Endothelial cell of umbilical vein (primary cell): ENCODE measurements around the gene ZSWIM7. TPM values are rescaled to one million over a fixed set of nuclear protein-coding genes. Genes with fewer than 3 reads are reported as not detected.

Experiments used
- BruUV-seq: library from RNA; stranded (reverse); fragments of 400-500 nt; replicated peaks from 2 replicates; lab custom pipeline; 2021; lab: Mats Ljungman, UMichigan
- CTCF ChIA-PET: fragments of 300-600, 350-600 bp; sonication (Branson Sonifier 250); formaldehyde crosslinking; loops from one replicate; lab custom pipeline; 2021; ENCODE audit warnings: antibody characterized with exemption, inconsistent platforms; lab: Charles Lee
- POLR2A ChIA-PET: fragments of 300-600, 350-600 bp; sonication (Branson Sonifier 250); formaldehyde crosslinking; loops from one replicate; lab custom pipeline; 2021; ENCODE audit warnings: antibody characterized with exemption, inconsistent platforms; lab: Charles Lee
- DNase-seq: peaks from one replicate; pipeline ENCODE4 v3.0.0-alpha.2; 2011; ENCODE audit warnings: low read depth, low spot score
- FAIRE-seq: peaks from 2 replicates; lab custom pipeline; 2011; peaks lifted over from hg19 to GRCh38; lab: Jason Lieb, UNC
- H2AFZ ChIP-seq: 2 replicates; pipeline ENCODE4 v1.6.0; 2012; ENCODE audit warnings: low read depth, low read length, control low read depth, inconsistent platforms
- H3K27ac ChIP-seq: 2 replicates; pipeline ENCODE4 v1.5.1; 2011; ENCODE audit warnings: low read depth, mild to moderate bottlenecking, control low read depth, low read length, moderate library complexity; ENCODE audit not compliant: insufficient read depth
- H3K27me3 ChIP-seq, 2 experiments: 2 replicates each; pipeline versions ENCODE4 v1.6.0 to v1.6.1; 2011; ENCODE audit warnings: low read length in 2 of 2, mixed read lengths in 1 of 2; ENCODE audit not compliant: control insufficient read depth in 2 of 2, insufficient read depth in 2 of 2
- H3K36me3 ChIP-seq, 2 experiments: 2 replicates in 1 of 2; 3 replicates in 1 of 2; pipeline ENCODE4 v1.5.1; 2011; ENCODE audit warnings: low read length in 2 of 2, mild to moderate bottlenecking in 1 of 2, moderate library complexity in 1 of 2; ENCODE audit not compliant: control insufficient read depth in 2 of 2, insufficient read depth in 2 of 2; ENCODE audit errors: extremely low read depth in 1 of 2
- H3K4me1 ChIP-seq: 3 replicates; pipeline ENCODE4 v1.5.1; 2011; ENCODE audit warnings: mild to moderate bottlenecking, low read length; ENCODE audit not compliant: control insufficient read depth, insufficient read depth; ENCODE audit errors: extremely low read depth
- H3K4me2 ChIP-seq: 2 replicates; pipeline ENCODE4 v1.6.1; 2011; ENCODE audit warnings: low read length, control low read depth, mixed read lengths; ENCODE audit not compliant: insufficient read depth
- H3K4me3 ChIP-seq, 3 experiments: fragments of 200-600 bp in 1 of 3; sonication (generic), shearing (Covaris generic) in 1 of 3; replicated peaks in 1 of 3; 2 replicates each; pipeline ENCODE4 v1.5.1; 2011 to 2016; ENCODE audit warnings: control low read depth in 3 of 3, low read length in 3 of 3, mild to moderate bottlenecking in 2 of 3, inconsistent platforms in 1 of 3, low read depth in 1 of 3, moderate library complexity in 1 of 3; ENCODE audit not compliant: insufficient read depth in 1 of 3
- H3K79me2 ChIP-seq: 2 replicates; pipeline ENCODE4 v1.6.0; 2012; ENCODE audit warnings: low read length, inconsistent platforms; ENCODE audit not compliant: control insufficient read depth, insufficient read depth
- H3K9ac ChIP-seq: replicated peaks from 2 replicates; pipeline ENCODE3; 2011; ENCODE audit warnings: low read length, control low read depth; ENCODE audit not compliant: insufficient read depth; ENCODE audit errors: extremely low read depth
- H3K9me1 ChIP-seq: replicated peaks from 3 replicates; pipeline ENCODE4 v1.6.0; 2011; ENCODE audit warnings: mild to moderate bottlenecking, low read length; ENCODE audit not compliant: control insufficient read depth, insufficient read depth; ENCODE audit errors: extremely low read depth
- H3K9me3 ChIP-seq: replicated peaks from 2 replicates; pipeline ENCODE4 v1.5.1; 2012; ENCODE audit warnings: low read length, inconsistent platforms; ENCODE audit not compliant: control insufficient read depth, insufficient read depth
- H4K20me1 ChIP-seq: replicated peaks from 2 replicates; pipeline ENCODE3; 2011; ENCODE audit warnings: mild to moderate bottlenecking, low read length; ENCODE audit not compliant: control insufficient read depth, insufficient read depth; ENCODE audit errors: extremely low read depth
- GATA2 ChIP-seq: IDR thresholded peaks from 2 replicates; pipeline ENCODE4 v1.7.0; 2011; ENCODE audit warnings: low read depth, mild to moderate bottlenecking, moderate library complexity, mixed read lengths, low read length; ENCODE audit not compliant: insufficient read length, insufficient read depth
- JUN ChIP-seq: IDR thresholded peaks from 2 replicates; pipeline ENCODE4 v1.6.1; 2011; ENCODE audit warnings: borderline replicate concordance, low read depth; ENCODE audit not compliant: insufficient read length, insufficient read depth
- MAX ChIP-seq: IDR thresholded peaks from 2 replicates; pipeline ENCODE4 v1.6.1; 2011; ENCODE audit not compliant: insufficient read depth, insufficient read length
- MYC ChIP-seq: IDR thresholded peaks from one replicate; pipeline ENCODE4 v1.6.1; 2011; ENCODE audit warnings: mild to moderate bottlenecking, low read depth, low read length
- POLR2A ChIP-seq: IDR thresholded peaks from 2 replicates; pipeline ENCODE4 v1.6.1; 2012; ENCODE audit warnings: low read depth, mild to moderate bottlenecking, control low read depth, low read length
- dilution Hi-C: fragments of 300-500 bp; cut with MboI; formaldehyde crosslinking; loops from one replicate; pipeline ENCODE4 v1.15.0; 2019; ENCODE audit warnings: low sequenced_read_pairs; ENCODE audit not compliant: extremely low pct_ligation_motif_present
- intact Hi-C: fragments of 100-400 bp; cut with micrococcal nuclease; formaldehyde crosslinking; loops from one replicate; pipeline ENCODE4 v1.10.0; 2022
- polyA plus RNA-seq, 4 experiments: library from polyadenylated mRNA; depleted of rRNA in 3 of 4; stranded (reverse) in 3 of 4; unstranded in 1 of 4; fragments of >200 nt; gene quantifications; 2 replicates each; pipeline versions ENCODE4 v1.2.1 to v1.2.3, GENCODE V29; 2011 to 2012; ENCODE audit warnings: missing spikeins in 1 of 4
- total RNA-seq: library from RNA; stranded (reverse); gene quantifications from 2 replicates; pipeline ENCODE4 v1.2.3, GENCODE V29; 2021
- TF ChIP-seq, protein P1 (sequence below), 2 donors: IDR thresholded peaks; 1 replicate in 1 of 2; 2 replicates in 1 of 2; pipeline ENCODE4 v1.5.1; 2011; ENCODE audit warnings: low read length in 2 of 2, mild to moderate bottlenecking in 2 of 2, moderate library complexity in 2 of 2, control low read depth in 1 of 2, inconsistent platforms in 1 of 2, low read depth in 1 of 2; ENCODE audit not compliant: insufficient read depth in 1 of 2; ENCODE audit errors: extremely low read depth in 1 of 2

Gene ZSWIM7
- total and polyA plus RNA-seq, 2 donors (not counting 3 experiments of a cell fraction or from before 2014, with no cell fraction given): 18.0 to 33.8 TPM

GRCh38 chr17:16040710-16041251 is 41.3 kb upstream of the ZSWIM7 start:
- DNase-seq: peak; percentile 12
- Histone ChIP-seq H3K9me1 (no peaks in the 10 kb centered on the region), H4K20me1 (no peaks in the 10 kb centered on the region), H3K79me2 (no peaks in the 10 kb centered on the region), H3K4me1 (no peaks in the 10 kb centered on the region), H3K4me2 (no peak overlapping the region), H3K27me3 (no peaks in the 10 kb centered on the region), H3K9me3 (no peaks in the 10 kb centered on the region), H3K27ac (no peak overlapping the region), H3K36me3 (peaks cover 14 to 27% of the 10 kb centered on the region in 2 experiments), H3K4me3 (no peak overlapping the region), H3K9ac (no peak overlapping the region), H2AFZ (no peak overlapping the region)
- no peak for FAIRE-seq
- POLR2A ChIA-PET: interaction anchor here (0.6 kb wide), 1 partner anchor 565 kb away, joined by 6 read pairs; no protein-coding TSS in a partner anchor
- BruUV-seq: no TSS peak
- intact Hi-C loops (no loop called here), dilution Hi-C loops (no loop called here)
- TF ChIP-seq MAX (no peak), MYC (no peak), POLR2A (no peak), GATA2 (no peak), JUN (no peak)
- TF ChIP-seq, protein P1, sequence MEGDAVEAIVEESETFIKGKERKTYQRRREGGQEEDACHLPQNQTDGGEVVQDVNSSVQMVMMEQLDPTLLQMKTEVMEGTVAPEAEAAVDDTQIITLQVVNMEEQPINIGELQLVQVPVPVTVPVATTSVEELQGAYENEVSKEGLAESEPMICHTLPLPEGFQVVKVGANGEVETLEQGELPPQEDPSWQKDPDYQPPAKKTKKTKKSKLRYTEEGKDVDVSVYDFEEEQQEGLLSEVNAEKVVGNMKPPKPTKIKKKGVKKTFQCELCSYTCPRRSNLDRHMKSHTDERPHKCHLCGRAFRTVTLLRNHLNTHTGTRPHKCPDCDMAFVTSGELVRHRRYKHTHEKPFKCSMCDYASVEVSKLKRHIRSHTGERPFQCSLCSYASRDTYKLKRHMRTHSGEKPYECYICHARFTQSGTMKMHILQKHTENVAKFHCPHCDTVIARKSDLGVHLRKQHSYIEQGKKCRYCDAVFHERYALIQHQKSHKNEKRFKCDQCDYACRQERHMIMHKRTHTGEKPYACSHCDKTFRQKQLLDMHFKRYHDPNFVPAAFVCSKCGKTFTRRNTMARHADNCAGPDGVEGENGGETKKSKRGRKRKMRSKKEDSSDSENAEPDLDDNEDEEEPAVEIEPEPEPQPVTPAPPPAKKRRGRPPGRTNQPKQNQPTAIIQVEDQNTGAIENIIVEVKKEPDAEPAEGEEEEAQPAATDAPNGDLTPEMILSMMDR (IDR thresholded peaks at IDR 0.05; ENCODE audit: extremely low read depth in 1 of 2, insufficient read depth in 1 of 2, low read depth in 1 of 2, low read length in 2 of 2): no peak
- CTCF ChIA-PET: no interaction called here
